Caki2 (cell line): ENCODE measurements around the gene TMEM59L. TPM values are rescaled to one million over a fixed set of nuclear protein-coding genes. Genes with fewer than 3 reads are reported as not detected.
A peak's percentile ranks its signal among the peaks of the same experiment; 100 is the strongest.
"Not testable (repeated sequence)": the region's sequence is repeated elsewhere in the genome, so short reads cannot be mapped to it uniquely, and the experiment has no call there.

Experiments used
- DNase-seq: peaks from one replicate; pipeline ENCODE4 v3.0.0-alpha.2; 2015; ENCODE audit warnings: low read depth
- in situ Hi-C: cut with HindIII; loops from 2 replicates; pipeline ENCODE4 v1.10.0; 2016; ENCODE audit warnings: low sequenced_read_pairs, low pct_unique_long_range_greater_than_20kb, mixed read lengths
- total RNA-seq: library from RNA; depleted of rRNA; stranded (reverse); fragments of >200 nt; shearing (Covaris generic); gene quantifications from 2 replicates; pipeline ENCODE4 v1.2.3, GENCODE V29; 2014; ENCODE audit warnings: low replicate concordance

TMEM59L gene
- total RNA-seq, 1 experiment from 2014 or later = 0.14 TPM

- DNase-seq, in situ Hi-C loops: not testable (repeated sequence)
These were observed 19.9 kb upstream of the TMEM59L start for GRCh38 chr19:18592732-18593131.

- DNase-seq = no peak
- in situ Hi-C loops = no loop called here
These were observed 19.1 kb upstream of the TMEM59L start for GRCh38 chr19:18593367-18594095.

- in situ Hi-C loops = no loop called here
- DNase-seq = peak; percentile 81
These were observed 18.4 kb upstream of the TMEM59L start for GRCh38 chr19:18594096-18594823.

- in situ Hi-C loops = no loop called here
These were observed 17.8 kb upstream of the TMEM59L start for GRCh38 chr19:18594824-18595373.

GRCh38 chr19:18595475-18595874, 17.2 kb upstream of the TMEM59L start:
- in situ Hi-C loops = no loop called here
- no peak for DNase-seq

More at GRCh38 chr19:18594824-18595373, 17.8 kb upstream of the TMEM59L start:
- no peak for DNase-seq

GRCh38 chr19:18596752-18597157, 15.9 kb upstream of the TMEM59L start:
- DNase-seq = no peak
- in situ Hi-C loops = no loop called here

- DNase-seq = no peak
- in situ Hi-C loops = no loop called here
These were observed 14.6 kb upstream of the TMEM59L start for GRCh38 chr19:18597809-18598660.

- in situ Hi-C loops = no loop called here
- no peak for DNase-seq
These were observed 13.2 kb upstream of the TMEM59L start for GRCh38 chr19:18599485-18599884.

GRCh38 chr19:18600692-18601397, 11.8 kb upstream of the TMEM59L start:
- DNase-seq, in situ Hi-C loops: not testable (repeated sequence)

GRCh38 chr19:18601875-18602274, 10.8 kb upstream of the TMEM59L start:
- DNase-seq = no peak
- in situ Hi-C loops = no loop called here

- DNase-seq = no peak
- in situ Hi-C loops = no loop called here
These were observed 9.3 kb upstream of the TMEM59L start for GRCh38 chr19:18603255-18603957.

GRCh38 chr19:18603958-18604819, 8.5 kb upstream of the TMEM59L start:
- in situ Hi-C loops = no loop called here
- no peak for DNase-seq

- DNase-seq = no peak
- in situ Hi-C loops = no loop called here
These were observed 7.9 kb upstream of the TMEM59L start for GRCh38 chr19:18604820-18605159.

- in situ Hi-C loops = no loop called here
- DNase-seq = no peak
These were observed 7.5 kb upstream of the TMEM59L start for GRCh38 chr19:18605196-18605545.

GRCh38 chr19:18605546-18606280, 7.0 kb upstream of the TMEM59L start:
- DNase-seq = no peak
- in situ Hi-C loops = no loop called here
